HS-5 (cell line): ENCODE measurements around the gene HECW1.
"Not testable (repeated sequence)": the region's sequence is repeated elsewhere in the genome, so short reads cannot be mapped to it uniquely, and the experiment has no call there.

Experiments
- DNase-seq: peaks from one replicate; pipeline ENCODE4 v3.0.0-alpha.2; 2012; ENCODE audit warnings: low read depth

HECW1 gene

GRCh38 chr7:43210539-43210938, 98.1 kb downstream of the HECW1 start:
- DNase-seq, result not testable (repeated sequence)

GRCh38 chr7:43211286-43211685, 98.8 kb downstream of the HECW1 start:
- no peak for DNase-seq

GRCh38 chr7:43211693-43212092, 99.2 kb downstream of the HECW1 start:
- no peak for DNase-seq

- DNase-seq, result no peak
Measured at GRCh38 chr7:43212921-43213320, 100.5 kb downstream of the HECW1 start.

- no peak for DNase-seq
Measured at GRCh38 chr7:43215061-43215460, 102.6 kb downstream of the HECW1 start.

GRCh38 chr7:43217055-43217454, 104.6 kb downstream of the HECW1 start:
- DNase-seq, result no peak

- DNase-seq, result not testable (repeated sequence)
Measured at GRCh38 chr7:43218901-43219300, 106.5 kb downstream of the HECW1 start.

GRCh38 chr7:43220250-43220649, 107.8 kb downstream of the HECW1 start:
- peak; percentile 66 for DNase-seq

GRCh38 chr7:43220742-43221141, 108.3 kb downstream of the HECW1 start:
- DNase-seq, result no peak

GRCh38 chr7:43229801-43230200, 117.4 kb downstream of the HECW1 start:
- no peak for DNase-seq

- DNase-seq, result no peak
Measured at GRCh38 chr7:43232366-43232765, 119.9 kb downstream of the HECW1 start.

- no peak for DNase-seq
Measured at GRCh38 chr7:43234073-43234472, 121.6 kb downstream of the HECW1 start.

GRCh38 chr7:43234968-43235367, 122.5 kb downstream of the HECW1 start:
- no peak for DNase-seq

- DNase-seq, result no peak
Measured at GRCh38 chr7:43240565-43240964, 128.1 kb downstream of the HECW1 start.

- DNase-seq, result no peak
Measured at GRCh38 chr7:43242628-43243255, 130.3 kb downstream of the HECW1 start.

- DNase-seq, result no peak
Measured at GRCh38 chr7:43244232-43244631, 131.8 kb downstream of the HECW1 start.

GRCh38 chr7:43244784-43245183, 132.3 kb downstream of the HECW1 start:
- no peak for DNase-seq

GRCh38 chr7:43247757-43248156, 135.3 kb downstream of the HECW1 start:
- no peak for DNase-seq

- DNase-seq, result no peak
Measured at GRCh38 chr7:43248553-43248952, 136.1 kb downstream of the HECW1 start.

GRCh38 chr7:43248961-43249822, 136.7 kb downstream of the HECW1 start:
- DNase-seq, result no peak

GRCh38 chr7:43249823-43250145, 137.3 kb downstream of the HECW1 start:
- DNase-seq, result no peak

- DNase-seq, result peak; percentile 77
Measured at GRCh38 chr7:43260980-43261878, 148.8 kb downstream of the HECW1 start.

- no peak for DNase-seq
Measured at GRCh38 chr7:43265139-43265538, 152.7 kb downstream of the HECW1 start.
